Measurements from ENCODE around the gene FARSA. TPM values are rescaled to one million over a fixed set of nuclear protein-coding genes. Genes with fewer than 3 reads are reported as not detected.

FARSA gene
- total RNA-seq, 2 donors from 2014 or later, result 31.8 to 76.8 TPM

DNA sequence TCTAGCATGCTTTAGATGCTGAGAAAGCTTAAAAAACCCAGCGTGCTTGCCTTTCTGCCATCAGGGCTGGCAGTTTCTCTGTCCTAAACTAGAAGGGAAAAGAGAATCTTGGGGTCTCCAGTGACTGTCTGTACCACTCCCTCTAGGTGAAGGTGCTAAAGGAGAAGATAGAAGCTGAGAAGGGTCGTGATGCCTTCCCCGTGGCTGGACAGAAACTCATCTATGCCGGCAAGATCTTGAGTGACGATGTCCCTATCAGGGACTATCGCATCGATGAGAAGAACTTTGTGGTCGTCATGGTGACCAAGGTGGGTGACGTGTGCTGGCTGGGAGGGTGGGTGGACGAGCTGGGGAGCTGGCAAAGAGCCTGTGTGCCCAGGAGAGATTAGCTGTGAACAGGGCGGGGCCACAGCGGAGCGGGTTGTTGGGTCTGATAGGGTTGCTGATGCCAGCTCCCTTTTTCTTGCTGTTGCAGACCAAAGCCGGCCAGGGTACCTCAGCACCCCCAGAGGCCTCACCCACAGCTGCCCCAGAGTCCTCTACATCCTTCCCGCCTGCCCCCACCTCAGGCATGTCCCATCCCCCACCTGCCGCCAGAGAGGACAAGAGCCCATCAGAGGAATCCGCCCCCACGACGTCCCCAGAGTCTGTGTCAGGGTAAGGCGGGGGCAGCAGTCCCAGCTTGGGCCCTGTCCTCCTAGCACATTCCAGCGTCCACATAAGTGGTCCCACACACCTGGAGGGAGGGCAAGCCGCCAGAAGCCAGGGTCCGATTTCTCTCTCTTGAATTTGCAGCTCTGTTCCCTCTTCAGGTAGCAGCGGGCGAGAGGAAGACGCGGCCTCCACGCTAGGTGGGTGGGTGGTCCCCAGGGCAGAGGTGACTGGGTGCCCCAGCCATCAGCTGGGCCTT lies 14.4 kb upstream of the FARSA start:
- peaks cover 63% of the 10 kb centered on the region for H3K36me3 ChIP-seq
- ATAC-seq (ENCODE audit: insufficient number of reproducible peaks, low FRiP score, low read depth), result no peak
- peaks cover 19 to 30% of the 10 kb centered on the region in 2 donors for H3K4me1 ChIP-seq (ENCODE audit: control insufficient read depth in 1 of 2, low read depth in 2 of 2)

DNA sequence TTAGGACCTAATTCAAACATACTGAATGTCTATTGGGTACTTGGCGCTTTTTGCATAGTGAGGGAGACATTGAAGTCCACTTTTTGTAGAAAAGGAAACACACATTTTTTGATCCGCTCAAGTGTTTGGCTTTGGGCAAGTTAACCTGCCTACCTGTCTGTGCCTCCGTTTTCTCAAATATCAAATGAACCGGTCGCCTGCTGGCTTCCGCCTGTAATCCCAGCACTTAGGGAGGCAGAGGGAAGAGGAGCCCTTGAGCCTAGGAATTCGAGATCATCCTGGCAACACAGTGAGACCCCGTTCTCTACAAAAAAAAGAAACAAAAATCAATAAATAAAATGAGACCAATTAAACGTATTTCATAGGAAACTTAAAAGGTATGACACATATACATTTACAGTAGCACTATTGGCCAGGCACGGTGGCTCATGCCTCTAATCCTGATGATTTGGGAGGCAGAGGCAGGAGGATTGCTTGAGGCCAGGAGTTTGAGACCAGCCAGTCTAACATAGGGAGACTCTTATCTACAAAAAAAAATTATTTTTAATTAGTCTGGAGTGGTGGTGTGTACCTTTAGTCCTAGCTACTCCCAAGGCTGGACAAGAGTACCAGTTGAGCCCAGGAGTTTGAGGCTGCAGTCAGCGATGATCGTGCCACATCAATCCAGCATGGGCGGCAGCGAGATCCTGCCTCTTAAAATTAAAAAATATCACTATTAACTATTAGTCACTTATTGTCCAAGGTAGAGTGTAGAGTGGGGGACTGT lies 13.4 kb upstream of the FARSA start:
- Histone ChIP-seq H3K27me3 (replicated peaks; ENCODE audit: insufficient read depth) (no peaks in the 10 kb centered on the region), H3K4me1 (ENCODE audit: control insufficient read depth in 1 of 2, low read depth in 2 of 2) (peaks cover 12 to 21% of the 10 kb centered on the region in 2 donors), H3K36me3 (peaks cover 59% of the 10 kb centered on the region), H3K4me3 (peak overlapping the region; percentile 84), H3K27ac (peak overlapping the region; percentile 77 to 86), H3K9me3 (no peaks in the 10 kb centered on the region)
- TF ChIP-seq, protein P1, sequence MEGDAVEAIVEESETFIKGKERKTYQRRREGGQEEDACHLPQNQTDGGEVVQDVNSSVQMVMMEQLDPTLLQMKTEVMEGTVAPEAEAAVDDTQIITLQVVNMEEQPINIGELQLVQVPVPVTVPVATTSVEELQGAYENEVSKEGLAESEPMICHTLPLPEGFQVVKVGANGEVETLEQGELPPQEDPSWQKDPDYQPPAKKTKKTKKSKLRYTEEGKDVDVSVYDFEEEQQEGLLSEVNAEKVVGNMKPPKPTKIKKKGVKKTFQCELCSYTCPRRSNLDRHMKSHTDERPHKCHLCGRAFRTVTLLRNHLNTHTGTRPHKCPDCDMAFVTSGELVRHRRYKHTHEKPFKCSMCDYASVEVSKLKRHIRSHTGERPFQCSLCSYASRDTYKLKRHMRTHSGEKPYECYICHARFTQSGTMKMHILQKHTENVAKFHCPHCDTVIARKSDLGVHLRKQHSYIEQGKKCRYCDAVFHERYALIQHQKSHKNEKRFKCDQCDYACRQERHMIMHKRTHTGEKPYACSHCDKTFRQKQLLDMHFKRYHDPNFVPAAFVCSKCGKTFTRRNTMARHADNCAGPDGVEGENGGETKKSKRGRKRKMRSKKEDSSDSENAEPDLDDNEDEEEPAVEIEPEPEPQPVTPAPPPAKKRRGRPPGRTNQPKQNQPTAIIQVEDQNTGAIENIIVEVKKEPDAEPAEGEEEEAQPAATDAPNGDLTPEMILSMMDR (IDR thresholded peaks at IDR 0.05), result no peak
- DNase-seq (ENCODE audit: low spot score) (no peak), ATAC-seq (ENCODE audit: insufficient number of reproducible peaks, low FRiP score, low read depth) (no peak)

More for the DNA sequence above, 14.4 kb upstream of the FARSA start:
- no peak for DNase-seq (ENCODE audit: low spot score)
- no peaks in the 10 kb centered on the region for H3K9me3 ChIP-seq
- TF ChIP-seq, protein P1 (IDR thresholded peaks at IDR 0.05), result no peak
- H3K27ac ChIP-seq, result peak overlapping the region in 1 of 2 donors; percentile 25
- H3K27me3 ChIP-seq (replicated peaks; ENCODE audit: insufficient read depth), result no peaks in the 10 kb centered on the region
- no peak overlapping the region for H3K4me3 ChIP-seq

DNA sequence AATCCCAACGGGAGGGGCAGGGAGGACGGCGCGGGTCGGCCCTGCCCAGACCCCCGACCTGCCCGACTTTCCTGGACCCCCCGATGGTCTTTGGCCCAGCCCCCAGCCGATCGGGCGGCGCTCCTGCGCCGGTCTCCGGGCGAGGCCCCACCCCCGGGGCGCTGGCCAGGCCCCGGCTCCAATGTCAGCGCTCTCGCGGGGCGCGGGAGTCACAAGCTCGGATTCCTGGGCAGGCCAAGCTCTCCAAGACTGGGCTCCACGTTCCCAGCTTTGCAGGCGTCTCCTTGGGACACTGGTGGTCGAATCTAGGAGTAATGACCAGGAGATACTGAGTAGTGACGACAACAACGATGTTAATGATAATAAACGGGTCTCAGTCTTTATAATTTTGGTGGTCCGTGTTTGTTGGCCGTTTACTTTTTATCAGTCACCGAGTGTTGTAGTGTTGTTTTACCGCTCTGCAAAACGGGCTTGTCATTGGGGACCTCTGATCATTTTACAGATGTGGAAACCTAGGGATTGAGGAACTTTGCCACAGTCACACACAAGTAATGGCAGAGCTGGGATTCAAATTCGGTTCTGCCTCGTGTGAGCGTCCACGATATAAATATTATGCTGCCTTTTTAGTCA lies 12.7 kb upstream of the FARSA start:
- H3K36me3 ChIP-seq, result peaks cover 60% of the 10 kb centered on the region
- no peak for ATAC-seq (ENCODE audit: insufficient number of reproducible peaks, low FRiP score, low read depth)

DNA sequence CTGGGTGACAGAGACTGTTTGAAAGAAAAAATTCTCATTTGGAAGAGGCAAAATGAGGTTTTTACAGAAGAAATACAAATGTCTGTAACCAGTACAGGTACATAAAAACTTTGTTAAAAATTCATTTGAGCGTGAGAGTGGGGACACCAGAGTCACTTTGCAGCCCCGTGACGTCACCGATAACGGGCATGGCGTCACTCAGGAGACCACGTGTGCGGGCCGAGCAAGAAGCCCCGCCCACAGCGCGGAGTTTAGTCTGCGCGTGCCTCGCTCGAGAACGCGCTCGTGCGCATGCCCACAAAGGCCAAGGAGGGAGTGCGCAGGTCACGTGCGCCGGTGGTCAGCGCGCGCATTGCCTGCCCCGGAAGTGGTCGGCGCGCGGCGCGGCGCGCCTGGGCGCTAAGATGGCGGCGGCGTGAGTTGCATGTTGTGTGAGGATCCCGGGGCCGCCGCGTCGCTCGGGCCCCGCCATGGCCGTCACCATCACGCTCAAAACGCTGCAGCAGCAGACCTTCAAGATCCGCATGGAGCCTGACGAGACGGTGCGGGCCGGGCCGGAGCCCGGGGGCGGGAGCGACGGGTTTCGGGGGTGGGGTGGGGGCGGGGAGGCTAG lies 12.1 kb upstream of the FARSA start, which contains the start of gene RAD23A:
RAD23A (plus strand) TSS at position 384 of the 613 bp plus-strand sequence; CDS start at position 471, 87 bp downstream.
- Histone ChIP-seq H3K36me3 (peaks cover 60% of the 10 kb centered on the region), H3K27ac (peak within 1 kb of the TSS; percentile 77 to 86), H3K27me3 (replicated peaks; ENCODE audit: insufficient read depth) (no peaks in the 10 kb centered on the region), H3K4me3 (peak within 1 kb of the TSS; percentile 84), H3K4me1 (ENCODE audit: control insufficient read depth in 1 of 2, low read depth in 2 of 2) (peaks cover 17 to 22% of the 10 kb centered on the region in 2 donors), H3K9me3 (no peaks in the 10 kb centered on the region)
- peak; percentile 77 for ATAC-seq (ENCODE audit: insufficient number of reproducible peaks, low FRiP score, low read depth)
- TF ChIP-seq, protein P1 (IDR thresholded peaks at IDR 0.05), result no peak
- DNase-seq (ENCODE audit: low spot score), result peak; percentile 90

More for the DNA sequence above, 12.7 kb upstream of the FARSA start:
- peak overlapping the region; percentile 77 to 86 for H3K27ac ChIP-seq
- H3K4me1 ChIP-seq (ENCODE audit: control insufficient read depth in 1 of 2, low read depth in 2 of 2), result peaks cover 12 to 16% of the 10 kb centered on the region in 2 donors
- no peak for DNase-seq (ENCODE audit: low spot score)
- H3K27me3 ChIP-seq (replicated peaks; ENCODE audit: insufficient read depth), result no peaks in the 10 kb centered on the region
- H3K4me3 ChIP-seq, result peak overlapping the region; percentile 84
- TF ChIP-seq, protein P1 (IDR thresholded peaks at IDR 0.05), result no peak
- no peaks in the 10 kb centered on the region for H3K9me3 ChIP-seq
